HG02678 (cell line): ENCODE measurements around the gene LRRC28.
"Not testable (repeated sequence)": the region's sequence is repeated elsewhere in the genome, so short reads cannot be mapped to it uniquely, and the experiment has no call there.

Experiments used
- ATAC-seq: cut with Tn5 transposase; IDR thresholded peaks from one replicate; pipeline ENCODE4 v1.9.1; 2021; ENCODE audit warnings: mild to moderate bottlenecking, moderate library complexity; ENCODE audit not compliant: unreplicated experiment

The LRRC28 gene

DNA sequence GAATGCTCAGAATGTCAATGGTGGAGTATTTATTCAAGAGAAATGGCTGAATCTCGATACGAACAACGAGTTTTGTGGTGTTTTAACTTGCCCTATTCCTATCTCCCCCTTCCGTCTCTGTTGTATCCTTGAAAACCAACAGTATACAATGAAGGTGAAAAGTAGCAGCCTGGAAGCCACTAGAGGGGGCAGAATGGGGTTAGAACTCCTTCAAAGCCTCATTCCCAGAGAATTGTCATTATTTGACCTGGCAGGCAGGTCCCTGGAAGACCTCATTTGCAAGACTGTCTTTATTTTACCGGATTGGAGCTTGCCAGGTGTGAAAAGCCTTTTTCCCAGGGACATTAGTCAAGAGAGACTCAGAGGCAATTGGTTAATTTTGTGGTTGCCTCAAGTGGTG is 139.4 kb downstream of the LRRC28 start:
- no peak for ATAC-seq

DNA sequence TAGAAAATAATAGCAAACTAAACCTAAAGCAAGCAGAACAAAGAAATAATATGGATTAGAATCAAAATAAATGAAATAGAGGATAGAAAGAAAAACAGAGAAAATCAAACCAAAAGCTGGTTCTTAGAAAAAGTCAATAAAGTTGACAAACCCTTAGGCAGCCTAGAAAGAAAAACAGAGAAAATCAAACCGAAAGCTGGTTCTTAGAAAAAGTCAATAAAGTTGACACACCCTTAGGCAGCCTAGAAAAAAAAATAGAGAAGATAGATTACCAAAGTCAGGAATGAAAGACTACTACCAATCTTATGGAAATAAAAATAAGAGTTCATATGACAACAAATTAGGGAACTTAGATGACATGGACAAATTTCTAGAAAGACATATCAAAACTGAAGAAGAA is 142.4 kb downstream of the LRRC28 start:
- ATAC-seq: no peak

DNA sequence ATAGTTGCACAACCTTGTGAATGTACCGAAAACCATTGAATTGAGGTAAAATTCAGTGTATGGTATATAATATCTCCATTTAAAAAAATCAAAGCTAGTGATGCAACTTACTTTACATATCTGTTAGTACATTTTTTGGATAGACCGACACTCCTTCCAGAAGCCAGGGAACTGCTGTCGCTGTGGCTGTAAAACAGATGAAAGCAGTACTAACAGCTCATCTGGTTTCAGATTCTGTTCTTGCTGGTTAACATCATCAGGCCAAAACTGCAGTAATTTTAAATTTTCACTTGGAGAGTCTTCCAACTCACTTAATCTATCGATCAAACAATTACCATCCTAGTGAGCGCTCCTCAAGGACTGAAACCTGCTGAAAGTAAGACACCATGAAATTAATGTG is 145.1 kb downstream of the LRRC28 start:
- ATAC-seq: no peak

DNA sequence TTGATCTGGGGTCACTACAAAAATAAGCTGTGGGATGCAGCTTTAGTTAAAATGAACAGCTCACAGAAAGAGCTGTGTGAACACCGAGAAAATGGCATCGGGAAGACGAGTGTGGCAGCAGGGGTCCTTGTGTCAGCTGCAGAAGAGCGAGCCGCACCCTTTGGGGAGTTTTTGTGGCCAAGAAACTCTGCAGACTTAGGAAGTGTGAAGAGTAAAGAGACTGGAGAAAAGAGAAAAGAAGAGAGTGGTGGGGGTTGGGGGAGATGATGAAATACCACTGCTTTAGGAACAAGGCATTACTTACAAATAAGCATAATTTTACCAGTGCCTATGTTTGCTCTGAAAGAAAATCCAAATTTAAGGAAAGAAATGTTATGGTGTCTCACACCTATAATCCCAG is 147.8 kb downstream of the LRRC28 start:
- no peak for ATAC-seq

DNA sequence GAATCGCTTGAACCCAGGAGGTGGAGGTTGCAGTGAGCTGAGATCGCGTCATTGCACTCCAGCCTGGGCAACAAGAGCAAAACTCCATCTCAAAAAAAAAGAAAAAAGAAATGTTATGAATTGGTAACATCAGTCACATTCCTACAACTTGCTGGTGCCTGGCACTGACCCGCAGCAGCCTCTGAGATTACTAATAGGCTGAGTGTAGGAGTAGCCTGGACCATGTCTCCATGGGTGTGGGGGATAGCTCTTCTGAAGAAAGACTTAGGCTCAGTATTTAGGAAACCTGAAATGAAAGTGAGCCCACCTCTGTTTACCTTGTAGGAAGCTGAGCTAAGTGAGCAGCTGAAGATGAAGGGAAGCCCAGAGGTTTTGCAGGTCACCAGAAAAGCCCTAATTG is 148.3 kb downstream of the LRRC28 start:
- ATAC-seq: no peak

DNA sequence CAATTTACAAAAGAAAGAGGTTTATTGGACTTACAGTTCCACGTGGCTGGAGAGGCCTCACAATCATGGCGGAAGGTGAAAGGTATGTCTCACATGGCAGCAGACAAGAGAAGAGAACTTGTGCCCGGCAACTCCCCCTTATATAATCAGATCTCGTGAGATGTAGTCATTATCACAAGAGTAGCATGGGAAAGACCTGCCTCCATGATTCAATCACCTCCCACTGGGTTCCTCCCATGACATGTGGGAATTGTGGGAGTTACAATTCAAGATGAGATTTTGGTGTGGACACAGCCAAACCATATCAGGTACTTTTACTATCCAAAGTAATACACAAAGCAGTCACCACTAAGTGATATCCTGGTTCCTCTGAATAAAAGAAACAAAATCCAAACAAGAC is 149.9 kb downstream of the LRRC28 start:
- ATAC-seq: not testable (repeated sequence)

DNA sequence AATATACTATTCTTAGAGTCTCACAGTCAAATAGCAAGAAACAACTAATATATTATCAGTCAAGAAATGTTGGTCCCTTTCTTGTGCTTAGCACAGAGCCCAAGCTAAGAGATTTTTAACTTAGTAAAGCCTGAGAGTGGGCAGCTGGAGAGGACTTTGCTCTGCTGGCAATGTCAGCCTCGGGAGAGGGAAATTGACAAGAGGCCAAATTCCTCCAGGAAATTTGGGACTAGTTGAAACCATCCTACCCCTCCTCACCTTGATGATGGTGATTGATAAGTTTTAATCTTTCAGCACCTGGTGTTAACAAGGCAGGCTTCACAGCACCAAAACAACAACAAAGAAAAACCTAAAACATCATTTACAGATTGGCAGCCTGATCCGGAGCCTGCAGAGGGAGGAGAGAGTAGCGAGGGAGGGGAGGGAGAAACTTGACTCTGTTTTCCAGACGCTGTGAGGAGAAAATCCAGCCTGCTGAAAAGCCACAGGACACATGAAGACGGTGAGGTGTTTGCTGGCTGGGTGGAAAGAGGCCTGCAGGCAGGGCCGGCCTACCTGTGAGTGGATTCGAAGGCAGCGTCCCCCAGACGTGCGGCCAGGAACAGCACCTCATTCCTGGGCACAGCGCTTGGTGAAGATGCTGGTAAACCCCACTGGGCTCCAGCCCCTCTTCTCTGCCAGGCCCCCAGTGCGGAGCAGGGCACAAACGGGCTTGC is 150.9 kb downstream of the LRRC28 start:
- ATAC-seq: no peak

DNA sequence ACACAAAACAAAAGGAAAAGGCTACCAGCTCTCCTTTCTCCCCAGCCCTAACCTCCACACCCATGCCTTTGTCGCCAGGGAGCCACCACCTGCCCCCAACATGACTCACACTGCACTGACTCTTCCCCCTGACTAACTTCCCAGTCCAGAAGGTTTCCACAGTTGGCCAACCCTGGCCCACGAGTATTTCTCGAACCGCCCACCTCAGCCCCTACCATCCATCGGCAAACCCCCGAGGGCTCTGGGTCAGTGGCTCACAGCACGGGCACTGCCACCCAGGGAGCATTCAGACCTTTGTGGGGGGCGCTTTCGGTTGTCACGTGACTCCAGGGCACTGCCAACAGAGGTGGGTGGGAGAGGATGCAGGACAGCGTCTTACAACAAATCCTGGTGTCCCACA is 152.3 kb downstream of the LRRC28 start:
- ATAC-seq: no peak

DNA sequence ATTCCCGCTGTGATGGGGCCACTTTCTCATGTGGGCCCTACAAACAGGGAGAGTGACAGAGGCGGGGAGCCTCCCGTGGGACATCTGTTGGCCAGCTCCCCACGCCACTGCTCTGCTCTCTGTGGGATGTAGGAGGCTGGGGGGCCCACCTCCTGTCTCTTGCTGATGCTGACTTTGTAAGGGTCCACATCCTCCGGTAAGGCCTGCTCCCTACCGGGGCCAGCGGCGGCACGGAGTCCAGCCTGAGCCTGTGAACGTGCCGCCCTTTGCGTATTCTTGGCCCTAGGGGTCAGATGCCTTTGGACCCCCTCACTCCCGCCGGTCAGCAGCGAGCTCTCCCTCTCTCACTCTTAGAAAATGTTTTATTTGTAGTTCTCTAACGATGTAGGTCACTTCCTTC is 153.2 kb downstream of the LRRC28 start:
- no peak for ATAC-seq

DNA sequence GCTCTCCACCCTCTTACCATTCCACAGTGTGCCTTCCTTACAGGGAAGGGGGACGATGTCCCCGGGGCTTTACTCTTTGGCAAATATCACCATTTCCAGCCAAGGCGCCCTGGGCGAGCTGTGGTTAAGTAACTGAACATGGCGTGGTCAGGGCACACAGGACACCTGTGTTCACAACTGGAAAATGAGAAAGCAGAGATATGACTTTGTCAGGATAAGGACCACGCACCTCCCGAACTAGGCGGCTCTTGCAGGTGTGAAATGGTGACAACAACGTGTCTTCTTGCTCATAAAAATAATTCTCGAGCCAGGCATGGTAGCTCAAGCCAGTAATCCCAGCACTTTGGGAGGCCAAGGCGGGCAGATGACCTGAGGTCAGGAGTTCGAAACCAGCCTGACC is 154.8 kb downstream of the LRRC28 start:
- ATAC-seq: no peak

DNA sequence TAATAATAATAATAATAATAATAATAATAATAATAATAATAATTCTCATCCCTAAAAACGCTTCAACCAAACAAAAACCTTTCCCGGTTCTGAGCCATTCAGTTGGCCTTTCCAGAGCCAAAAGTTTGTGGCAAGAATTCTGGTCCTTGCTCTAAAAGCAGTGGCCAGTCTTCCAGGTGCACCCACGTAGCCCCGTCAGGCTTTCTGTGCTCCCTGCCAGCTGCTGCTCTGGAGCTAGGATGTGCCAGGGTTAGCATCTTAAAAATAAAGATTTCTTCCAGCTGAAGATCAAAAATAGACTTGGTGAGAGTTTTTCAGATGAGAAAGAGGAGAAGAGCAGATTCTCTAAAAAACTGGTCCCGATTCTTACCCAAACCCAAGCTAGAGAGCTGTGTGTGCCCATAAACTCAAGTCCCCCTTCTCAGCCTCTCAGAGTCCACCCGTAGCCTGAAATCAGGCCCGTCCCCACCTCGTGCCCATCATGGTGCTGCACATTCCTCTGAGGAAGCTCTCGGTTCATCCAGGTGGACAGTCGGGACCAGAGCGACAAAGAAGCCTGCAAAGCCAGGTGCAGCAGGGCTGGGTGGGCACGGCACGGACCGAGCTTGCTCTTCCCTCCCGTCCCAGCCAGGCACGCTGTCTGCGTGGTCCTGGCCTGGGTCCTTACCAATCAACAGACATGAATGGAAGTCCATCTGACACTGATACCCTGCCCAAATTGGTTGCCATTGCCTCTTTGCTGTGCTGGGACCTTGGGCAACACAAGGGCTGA is 155.6 kb downstream of the LRRC28 start:
- no peak for ATAC-seq

DNA sequence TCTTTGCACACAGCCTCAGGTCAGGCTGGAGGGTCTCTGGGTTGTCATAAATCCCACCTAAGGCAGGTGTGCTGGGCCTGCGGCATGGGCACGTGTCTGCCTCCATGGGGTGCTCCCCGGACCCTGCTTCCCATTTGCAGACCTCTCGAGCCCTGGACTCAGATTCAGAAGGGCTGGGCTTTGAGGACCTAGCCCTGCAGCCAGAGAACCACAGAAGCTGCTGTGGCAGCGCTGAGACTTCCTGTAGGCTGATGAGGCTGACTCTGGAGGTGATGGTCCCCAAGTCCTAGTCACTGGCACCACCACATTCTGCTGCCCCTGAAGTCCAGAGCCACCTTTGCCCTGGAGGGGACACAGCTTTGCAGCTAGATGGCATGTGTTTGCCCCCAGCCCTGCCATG is 156.4 kb downstream of the LRRC28 start:
- ATAC-seq: no peak

DNA sequence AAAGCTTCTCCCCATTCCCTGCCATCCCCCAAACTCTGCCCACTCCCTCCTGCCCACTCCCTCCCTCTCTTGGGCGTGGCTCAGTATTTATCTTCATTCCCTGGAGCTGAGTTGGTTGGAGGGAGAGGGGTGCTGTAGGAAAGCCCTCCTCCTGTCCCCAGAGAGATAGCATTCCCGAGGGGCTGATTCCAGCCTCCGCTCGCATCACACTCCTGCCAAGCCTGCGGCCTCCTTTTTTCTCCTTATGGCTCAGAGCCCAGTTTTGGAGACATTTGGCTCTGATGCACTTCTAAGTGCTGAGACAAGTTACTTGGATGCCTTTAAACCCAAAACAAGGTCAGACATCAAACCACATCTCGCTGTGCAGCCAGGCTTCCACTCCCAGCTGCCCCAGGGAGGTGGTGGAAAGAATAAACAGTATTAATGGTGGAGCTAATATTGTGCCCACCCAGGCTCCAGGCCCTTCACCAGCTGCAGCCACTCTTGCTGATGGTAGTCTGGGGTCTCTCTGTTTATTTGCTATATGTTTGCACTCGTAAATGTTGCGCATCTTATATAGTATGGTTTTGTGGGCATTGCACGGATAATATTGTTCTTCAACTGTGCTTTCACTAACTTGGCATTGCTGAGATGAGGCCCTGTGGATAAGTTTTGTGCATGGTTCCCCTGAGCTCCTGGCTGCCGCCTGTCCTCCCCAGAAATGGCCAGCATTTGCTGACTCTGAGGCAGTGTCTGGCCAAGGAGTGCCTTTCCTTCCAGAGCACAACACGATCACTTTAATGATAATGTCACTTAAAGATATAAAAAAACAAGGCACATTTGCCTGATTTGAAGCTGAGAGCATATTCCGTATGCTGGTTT is 157.2 kb downstream of the LRRC28 start:
- ATAC-seq: no peak

DNA sequence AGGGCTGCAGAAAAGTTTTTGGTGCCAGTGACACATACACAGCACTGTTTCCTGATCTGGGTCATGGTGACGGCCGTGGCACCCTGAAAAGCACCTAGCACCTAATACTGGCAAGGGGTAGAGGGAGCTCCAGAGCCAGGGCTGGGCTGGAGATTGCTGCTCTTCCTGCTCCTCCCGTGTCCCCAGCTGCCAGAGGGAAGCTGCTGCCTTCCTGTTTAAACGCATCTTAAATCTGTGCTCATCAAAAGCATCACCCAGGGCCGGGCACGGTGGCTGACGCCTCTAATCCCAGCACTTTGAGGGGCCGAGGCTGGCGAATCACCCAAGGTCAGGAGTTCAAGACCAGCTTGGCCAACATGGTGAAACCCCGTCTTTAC is 157.8 kb downstream of the LRRC28 start:
- ATAC-seq: no peak

DNA sequence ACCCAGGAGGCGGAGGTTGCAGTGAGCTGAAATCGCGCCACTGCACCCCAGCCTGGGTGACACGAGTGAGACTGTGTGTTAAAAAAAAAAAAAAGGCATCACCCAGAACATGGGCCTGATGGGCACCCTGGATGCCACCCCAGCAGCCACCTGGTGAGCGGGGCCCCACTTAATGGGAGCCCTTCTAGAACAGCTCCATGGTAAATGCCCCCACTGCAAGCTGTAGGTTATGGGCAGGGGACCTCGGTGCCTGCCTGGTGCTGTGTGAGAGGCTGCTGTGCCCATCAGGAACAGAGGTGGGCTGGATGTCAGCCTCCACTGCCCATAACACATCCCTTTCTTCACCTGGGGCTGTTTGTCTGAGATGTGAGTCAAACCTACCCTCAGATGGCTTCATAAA is 158.3 kb downstream of the LRRC28 start:
- ATAC-seq: no peak

DNA sequence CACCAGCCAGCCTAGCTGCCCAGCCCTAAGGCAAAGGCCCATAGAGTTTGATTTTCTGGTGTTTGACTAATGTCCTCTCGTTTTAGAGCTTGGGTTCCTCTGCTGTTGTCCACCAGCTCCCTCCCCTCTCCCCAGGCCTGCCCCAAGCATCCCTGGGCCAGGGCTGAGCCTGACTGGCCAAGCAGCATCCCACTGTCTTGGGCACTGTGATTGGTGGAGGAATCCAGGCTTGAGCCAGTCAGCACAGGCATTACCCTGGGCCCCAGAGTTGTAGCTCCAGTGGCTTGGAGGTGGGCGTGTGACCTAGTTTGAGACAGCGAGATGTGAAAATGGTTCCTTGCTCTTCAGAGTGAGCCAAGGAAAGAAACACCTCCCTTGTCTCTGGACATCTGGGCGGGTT is 159.2 kb downstream of the LRRC28 start:
- no peak for ATAC-seq

DNA sequence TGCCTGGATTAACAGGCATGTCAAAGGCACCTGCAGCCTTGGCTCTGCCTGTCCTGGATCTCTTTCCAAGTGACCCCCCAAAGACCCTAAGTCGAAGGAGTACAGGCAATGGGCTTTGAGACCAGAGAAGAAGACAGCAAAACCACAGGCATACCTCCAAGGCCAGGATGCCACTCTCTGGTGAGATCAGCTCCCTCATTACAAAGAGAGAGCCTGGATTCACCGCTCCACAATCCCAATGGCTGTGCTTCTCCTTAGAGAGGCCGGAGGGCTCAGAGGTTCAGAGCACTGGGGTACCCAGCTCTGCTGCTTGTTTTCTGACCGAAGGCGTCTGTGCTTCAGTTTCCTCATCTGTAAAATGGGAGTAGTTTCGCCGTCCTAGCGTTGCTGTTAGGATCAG is 160.0 kb downstream of the LRRC28 start:
- ATAC-seq: no peak

DNA sequence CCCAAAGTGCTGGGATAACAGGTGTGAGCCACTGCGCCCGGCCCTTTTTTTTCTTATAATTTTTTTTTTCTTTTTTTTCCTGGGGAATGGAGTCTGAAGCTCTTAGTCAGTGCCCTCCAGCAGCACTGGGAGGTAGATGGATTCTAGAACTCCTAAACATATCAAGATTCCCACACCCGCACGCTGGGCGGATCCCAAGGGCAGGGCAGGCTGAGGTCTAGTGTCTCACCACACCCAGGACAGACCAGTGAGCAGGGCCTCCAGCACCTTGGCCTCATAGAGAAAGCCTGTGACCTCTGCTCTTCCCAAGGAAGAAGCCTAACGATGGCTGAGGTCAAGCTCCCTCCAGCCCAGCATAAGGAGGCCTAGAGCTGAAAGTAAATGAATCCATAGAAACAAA is 160.8 kb downstream of the LRRC28 start:
- ATAC-seq: no peak

DNA sequence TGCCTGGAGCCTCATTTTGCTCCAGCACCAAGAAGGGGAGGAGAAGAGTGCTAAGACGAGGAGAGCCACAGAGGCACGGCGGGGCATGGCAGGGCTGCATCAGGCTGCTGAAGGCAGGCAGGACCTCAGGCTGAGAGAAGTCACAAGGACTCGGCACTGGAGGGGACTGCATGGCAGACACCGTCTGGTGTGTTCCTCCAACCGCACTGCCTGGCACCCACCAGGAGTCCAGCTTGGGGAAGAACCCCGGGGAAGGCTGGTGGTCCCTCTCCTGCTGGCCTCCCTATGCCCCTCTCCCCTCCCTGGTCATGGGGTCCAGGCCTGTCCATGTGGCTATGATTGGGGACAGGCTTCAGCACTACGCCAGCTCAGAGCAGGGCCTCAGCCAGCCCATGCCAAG is 161.3 kb downstream of the LRRC28 start:
- no peak for ATAC-seq

DNA sequence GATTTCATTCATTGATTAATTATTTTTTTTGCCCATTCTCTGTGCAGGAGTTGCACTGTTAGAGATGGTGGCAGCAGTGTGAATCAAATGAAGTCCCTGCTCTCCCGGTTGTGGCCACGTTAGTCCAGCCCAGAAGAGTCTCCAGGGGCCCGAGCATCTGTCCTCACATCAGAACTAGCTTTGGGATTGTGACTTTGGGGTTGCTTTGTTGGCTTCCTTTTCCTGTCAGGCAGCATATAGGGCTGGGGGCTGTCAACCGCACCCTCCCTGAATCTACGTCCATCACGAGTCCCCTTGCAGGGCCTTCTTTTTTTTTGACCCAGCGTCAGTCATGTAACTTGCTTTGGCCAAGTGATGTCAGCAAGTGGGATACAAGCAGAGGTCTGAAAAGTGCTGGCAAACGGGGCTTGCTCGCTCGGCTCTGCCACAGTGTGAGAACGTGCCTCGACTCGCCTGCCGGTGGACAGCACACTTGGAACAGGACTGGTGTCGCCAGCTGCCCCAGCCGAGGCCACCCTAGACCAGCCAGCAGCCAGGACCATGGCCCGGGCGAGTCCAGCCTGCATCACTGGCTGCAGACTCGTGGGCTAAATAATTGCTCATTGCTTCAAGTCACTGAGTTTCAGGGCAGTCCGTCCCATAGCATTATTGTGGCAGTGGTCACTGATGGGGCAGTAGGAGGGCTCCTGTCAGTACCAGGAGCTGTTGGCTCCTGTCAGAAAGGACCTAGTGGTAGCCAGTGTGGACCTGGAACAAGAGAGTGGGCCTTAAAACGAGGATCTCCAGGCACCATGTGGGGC is 162.9 kb downstream of the LRRC28 start:
- ATAC-seq: no peak
